ENCODE measurements around the gene TMEM130. TPM values are rescaled to one million over a fixed set of nuclear protein-coding genes. Genes with fewer than 3 reads are reported as not detected.

Gene TMEM130
- total RNA-seq, 2 experiments from 2014 or later = 0.38 TPM; not detected in 1

DNA sequence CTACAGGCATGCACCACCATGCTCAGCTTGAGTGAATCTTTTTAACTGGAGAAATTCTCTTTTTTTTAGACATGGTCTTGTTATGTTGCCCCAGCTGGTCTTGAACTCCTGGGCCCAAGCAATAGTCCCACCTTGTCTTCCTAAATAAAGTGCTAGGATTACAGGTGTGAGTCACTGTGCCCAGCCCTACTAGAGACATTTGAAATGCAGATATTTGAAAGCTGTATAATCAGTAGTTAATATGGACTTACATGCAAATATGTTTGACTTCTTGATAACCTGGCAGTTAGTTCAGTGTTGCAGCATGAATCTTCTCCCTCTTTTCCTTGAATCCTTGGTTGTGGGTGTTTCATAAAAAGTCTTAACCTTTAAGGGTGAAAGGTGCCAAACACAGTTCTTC, 17.2 kb upstream of the TMEM130 start:
- Mint-ChIP-seq H3K4me3 (no peak overlapping the region), H3K4me1 (ENCODE audit: low read depth) (peaks cover 20% of the 10 kb centered on the region), H3K27ac (no peak overlapping the region), H3K36me3 (ENCODE audit: low read depth) (peaks cover 30% of the 10 kb centered on the region), H3K27me3 (no peaks in the 10 kb centered on the region), H3K9me3 (no peaks in the 10 kb centered on the region)
- POLR2A ChIA-PET = no interaction called here
- intact Hi-C loops (cut with micrococcal nuclease) = no loop called here
- no peak for DNase-seq
- CTCF ChIA-PET = interaction anchor here (1.3 kb wide), 1 partner anchor 37 kb away, joined by 3 read pairs; no protein-coding TSS in a partner anchor
- TF ChIP-seq, protein P1, sequence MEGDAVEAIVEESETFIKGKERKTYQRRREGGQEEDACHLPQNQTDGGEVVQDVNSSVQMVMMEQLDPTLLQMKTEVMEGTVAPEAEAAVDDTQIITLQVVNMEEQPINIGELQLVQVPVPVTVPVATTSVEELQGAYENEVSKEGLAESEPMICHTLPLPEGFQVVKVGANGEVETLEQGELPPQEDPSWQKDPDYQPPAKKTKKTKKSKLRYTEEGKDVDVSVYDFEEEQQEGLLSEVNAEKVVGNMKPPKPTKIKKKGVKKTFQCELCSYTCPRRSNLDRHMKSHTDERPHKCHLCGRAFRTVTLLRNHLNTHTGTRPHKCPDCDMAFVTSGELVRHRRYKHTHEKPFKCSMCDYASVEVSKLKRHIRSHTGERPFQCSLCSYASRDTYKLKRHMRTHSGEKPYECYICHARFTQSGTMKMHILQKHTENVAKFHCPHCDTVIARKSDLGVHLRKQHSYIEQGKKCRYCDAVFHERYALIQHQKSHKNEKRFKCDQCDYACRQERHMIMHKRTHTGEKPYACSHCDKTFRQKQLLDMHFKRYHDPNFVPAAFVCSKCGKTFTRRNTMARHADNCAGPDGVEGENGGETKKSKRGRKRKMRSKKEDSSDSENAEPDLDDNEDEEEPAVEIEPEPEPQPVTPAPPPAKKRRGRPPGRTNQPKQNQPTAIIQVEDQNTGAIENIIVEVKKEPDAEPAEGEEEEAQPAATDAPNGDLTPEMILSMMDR (IDR thresholded peaks at IDR 0.05) = no peak
- ATAC-seq = no peak

DNA sequence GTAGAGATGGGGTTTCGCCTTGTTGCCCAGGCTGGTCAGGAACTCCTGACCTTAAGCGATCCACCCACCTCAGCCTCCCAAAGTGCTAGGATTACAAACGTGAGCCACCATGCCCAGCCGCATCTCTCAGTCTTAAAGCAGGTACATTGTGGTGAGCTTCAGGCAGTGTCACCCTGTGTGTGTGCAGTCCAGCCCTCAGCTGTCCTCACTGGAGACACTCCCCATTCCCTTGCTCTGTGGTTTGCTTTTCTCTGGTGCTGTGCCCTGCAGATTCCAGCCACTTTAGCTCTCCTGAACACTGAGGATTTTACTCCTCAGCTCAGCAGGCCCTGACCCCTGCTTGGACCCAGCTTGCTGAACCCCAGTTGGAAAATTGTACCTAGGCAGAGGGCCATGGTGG, 14.6 kb upstream of the TMEM130 start:
- no peak overlapping the region for H3K27ac Mint-ChIP-seq
- DNase-seq (no peak), ATAC-seq (no peak)
- intact Hi-C loops (cut with micrococcal nuclease) = no loop called here
- TF ChIP-seq, protein P1 (IDR thresholded peaks at IDR 0.05) = no peak
- H3K27me3 Mint-ChIP-seq = no peaks in the 10 kb centered on the region
- H3K9me3 Mint-ChIP-seq = no peaks in the 10 kb centered on the region
- H3K4me3 Mint-ChIP-seq = no peak overlapping the region
- peaks cover 38% of the 10 kb centered on the region for H3K36me3 Mint-ChIP-seq (ENCODE audit: low read depth)
- H3K4me1 Mint-ChIP-seq (ENCODE audit: low read depth) = peaks cover 34% of the 10 kb centered on the region
- POLR2A ChIA-PET = interaction anchor here (0.6 kb wide), 1 partner anchor 343 kb away, joined by 3 read pairs; no protein-coding TSS in a partner anchor
- CTCF ChIA-PET = interaction anchor here (0.9 kb wide), 1 partner anchor 9 kb away, joined by 3 read pairs; no protein-coding TSS in a partner anchor

DNA sequence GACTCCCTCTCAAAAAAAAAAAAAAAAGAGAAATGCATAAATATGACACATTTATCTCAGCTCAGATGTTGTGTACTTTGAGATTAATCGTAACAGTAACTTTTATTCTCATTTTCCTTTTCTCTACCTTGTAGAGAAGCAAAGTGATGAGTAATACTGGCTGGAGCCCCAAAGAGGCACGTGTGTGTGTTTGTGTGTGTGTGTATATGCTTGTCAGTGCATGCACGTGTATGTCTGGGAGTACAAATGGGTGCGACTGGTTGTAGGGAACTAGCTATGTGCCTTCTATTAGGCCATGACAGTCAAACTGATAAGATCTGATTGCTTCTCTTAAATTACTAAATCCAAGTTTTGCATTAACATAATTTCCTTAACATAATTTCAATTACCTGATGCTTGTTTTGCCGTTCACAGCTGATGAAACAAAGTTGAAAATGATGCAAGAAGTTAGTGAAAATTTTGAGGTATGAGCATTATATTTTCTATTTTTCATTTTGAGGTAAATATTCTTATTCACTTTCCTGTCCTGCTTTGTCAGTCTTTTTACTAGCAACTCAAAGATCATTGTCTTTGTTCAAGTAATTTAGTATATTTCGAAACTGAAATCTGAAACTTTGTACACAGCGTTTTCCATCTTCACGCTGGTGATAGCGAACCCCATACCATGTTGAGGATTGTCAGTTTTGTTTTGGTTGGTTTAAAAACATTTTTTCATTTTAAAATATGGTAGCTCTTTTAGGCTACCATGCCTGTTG, 11.9 kb upstream of the TMEM130 start:
- Mint-ChIP-seq H3K4me3 (no peak overlapping the region), H3K9me3 (no peaks in the 10 kb centered on the region), H3K36me3 (ENCODE audit: low read depth) (peaks cover 34% of the 10 kb centered on the region), H3K27me3 (no peaks in the 10 kb centered on the region), H3K27ac (peak overlapping the region; percentile 20), H3K4me1 (ENCODE audit: low read depth) (peaks cover 28% of the 10 kb centered on the region)
- ATAC-seq = no peak
- TF ChIP-seq, protein P1 (IDR thresholded peaks at IDR 0.05) = no peak
- POLR2A ChIA-PET = interaction anchor here (0.6 to 1.0 kb wide), 2 partner anchors 9 to 58 kb away, joined by 3 read pairs; no protein-coding TSS in a partner anchor
- DNase-seq = no peak
- intact Hi-C loops (cut with micrococcal nuclease) = no loop called here
- CTCF ChIA-PET = interaction anchor here (0.9 kb wide), 2 partner anchors 9 to 18 kb away, joined by 3 read pairs; no protein-coding TSS in a partner anchor

DNA sequence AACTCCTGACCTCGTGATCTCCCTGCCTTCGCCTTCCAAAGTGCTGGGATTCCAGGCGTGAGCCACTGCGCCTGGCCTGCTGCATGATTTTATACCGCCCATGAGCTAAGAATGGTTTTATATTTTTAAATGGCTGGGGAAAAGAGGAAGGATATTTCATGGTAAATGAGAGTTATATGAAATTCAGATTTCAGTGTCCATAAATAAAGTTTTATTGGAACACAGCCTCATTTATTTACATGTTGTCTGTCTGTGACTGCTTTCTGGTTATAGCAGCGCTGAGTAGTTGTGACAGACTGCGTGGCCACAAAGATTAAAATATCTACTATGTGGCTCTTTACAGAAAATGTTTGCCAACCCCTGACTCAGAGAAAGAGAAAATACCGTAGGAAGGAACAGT, 10.7 kb upstream of the TMEM130 start:
- POLR2A ChIA-PET = interaction anchor here (1.0 to 1.2 kb wide), 2 partner anchors 10 to 22 kb away, joined by 3 to 4 read pairs; no protein-coding TSS in a partner anchor
- Mint-ChIP-seq H3K36me3 (ENCODE audit: low read depth) (peaks cover 31% of the 10 kb centered on the region), H3K27ac (peak overlapping the region; percentile 95), H3K4me1 (ENCODE audit: low read depth) (peaks cover 25% of the 10 kb centered on the region), H3K27me3 (peaks cover 1% of the 10 kb centered on the region), H3K9me3 (no peaks in the 10 kb centered on the region), H3K4me3 (peak overlapping the region; percentile 92)
- CTCF ChIA-PET = interaction anchor here (1.0 to 2.6 kb wide), 3 partner anchors 13 to 49 kb away, joined by 4 to 23 read pairs (median 4); no protein-coding TSS in a partner anchor
- DNase-seq = no peak
- no peak for ATAC-seq
- intact Hi-C loops (cut with micrococcal nuclease) = no loop called here
- TF ChIP-seq, protein P1 (IDR thresholded peaks at IDR 0.05) = no peak

DNA sequence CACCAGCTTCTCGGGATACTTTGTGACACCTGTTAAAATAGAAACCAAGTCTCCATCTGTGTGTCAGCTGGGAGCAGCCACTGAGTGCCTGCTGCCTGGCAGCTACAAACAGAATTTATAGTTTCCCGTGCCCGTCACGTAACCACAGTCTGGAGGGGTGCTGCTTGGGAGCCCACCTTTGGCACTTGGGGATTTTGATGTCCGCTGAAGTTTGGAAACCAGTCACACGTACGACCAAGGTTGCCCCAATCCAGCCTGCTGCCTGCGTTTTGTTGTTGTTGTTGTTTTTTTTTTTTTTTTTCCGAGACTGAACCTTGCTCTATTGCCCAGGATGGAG, 10.1 kb upstream of the TMEM130 start:
- Mint-ChIP-seq H3K9me3 (no peaks in the 10 kb centered on the region), H3K4me3 (peak overlapping the region; percentile 92), H3K4me1 (ENCODE audit: low read depth) (peaks cover 25% of the 10 kb centered on the region), H3K27ac (peak overlapping the region; percentile 95), H3K27me3 (peaks cover 3% of the 10 kb centered on the region), H3K36me3 (ENCODE audit: low read depth) (peaks cover 31% of the 10 kb centered on the region)
- no peak for ATAC-seq
- TF ChIP-seq, protein P1 (IDR thresholded peaks at IDR 0.05) = no peak
- intact Hi-C loops (cut with micrococcal nuclease) = no loop called here
- ChIA-PET POLR2A (interaction anchor here (1.0 to 1.2 kb wide), 2 partner anchors 23 to 117 kb away, joined by 3 to 4 read pairs; no protein-coding TSS in a partner anchor), CTCF (interaction anchor here (0.8 to 2.6 kb wide), 4 partner anchors 13 to 257 kb away, joined by 3 to 23 read pairs (median 4); no protein-coding TSS in a partner anchor)
- DNase-seq = no peak

All from activated CD8-positive, alpha-beta T cell treated with anti-CD3 and anti-CD28 coated beads for 36 hours (primary cell).